ENCODE results near the gene ACTN3. TPM values are rescaled to one million over a fixed set of nuclear protein-coding genes. Genes with fewer than 3 reads are reported as not detected.
A peak's percentile ranks its signal among the peaks of the same experiment; 100 is the strongest.

ACTN3 gene
- total RNA-seq, 1 experiment from 2014 or later: not detected

DNA sequence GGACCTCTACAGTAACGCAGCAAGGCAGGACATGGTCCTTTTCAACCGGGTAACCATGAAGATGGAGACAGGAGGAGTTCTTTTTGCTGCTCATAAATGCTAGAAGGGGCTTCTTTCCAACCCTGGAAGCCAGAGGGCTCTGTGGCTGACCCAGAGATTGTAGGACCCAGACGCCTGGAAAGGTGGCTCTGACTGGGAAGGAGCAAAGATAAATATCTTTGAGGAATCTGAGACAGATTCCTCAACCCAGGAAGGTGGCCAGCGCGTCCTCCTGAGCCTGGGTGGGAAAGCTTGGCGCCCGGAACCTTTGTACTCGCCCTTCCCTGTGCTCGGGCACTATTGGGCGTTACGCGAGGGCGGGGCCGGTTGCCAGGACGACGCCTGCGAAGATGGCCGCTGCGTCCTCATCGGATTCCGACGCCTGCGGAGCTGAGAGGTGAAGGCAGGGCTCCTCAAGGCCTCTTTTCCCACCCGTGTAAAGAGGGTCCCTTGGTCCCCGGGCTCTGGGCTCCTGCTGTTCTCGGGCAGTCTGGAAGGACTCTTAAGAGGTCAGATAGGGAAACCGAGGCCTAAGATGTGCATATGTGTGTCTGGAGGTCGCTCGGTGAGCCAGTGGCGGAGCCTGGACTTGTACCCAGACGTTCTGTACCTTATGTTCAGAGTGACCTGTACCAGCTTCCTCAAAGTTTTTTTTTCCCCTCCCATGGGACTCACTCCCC is 36.3 kb upstream of the ACTN3 start, which contains the start of gene BBS1:
TSS of gene BBS1 (plus strand) at position 365 of the 719 bp plus-strand sequence. CDS start at position 390, 25 bp downstream.
- H3K27me3 ChIP-seq (ENCODE audit: low read length): no peaks in the 10 kb centered on the region
- BruUV-seq (replicated peaks): TSS peak; percentile 42
- H3K9me3 ChIP-seq (ENCODE audit: low read length): no peaks in the 10 kb centered on the region
- peak within 1 kb of the TSS; percentile 88 for H3K4me3 ChIP-seq (ENCODE audit: low read length)
- no peak within 1 kb of the TSS for H3K27ac ChIP-seq (ENCODE audit: low read length)
- H4K20me1 ChIP-seq (ENCODE audit: low read length): no peaks in the 10 kb centered on the region
- H3K9me2 ChIP-seq (replicated peaks; ENCODE audit: low read length): no peaks in the 10 kb centered on the region
- ChIA-PET CTCF (interaction anchor here (1.0 kb wide), 1 partner anchor 30 kb away, joined by 3 read pairs; the partner anchor contains the start of gene DPP3), POLR2A (ENCODE audit: unreplicated experiment) (interaction anchor here (0.6 kb wide), 1 partner anchor 99 kb away, joined by 6 read pairs; no protein-coding TSS in a partner anchor)
- peaks cover 12% of the 10 kb centered on the region for H3K79me2 ChIP-seq (ENCODE audit: low read length)
- peak; percentile 99 for ATAC-seq
- TF ChIP-seq EZH2 (IDR thresholded peaks at IDR 0.05; ENCODE audit: low read length, unreplicated experiment) (no peak), EZH2phosphoT487 (IDR thresholded peaks at IDR 0.05; ENCODE audit: borderline replicate concordance, low read length) (no peak)
- TF ChIP-seq, protein P1, sequence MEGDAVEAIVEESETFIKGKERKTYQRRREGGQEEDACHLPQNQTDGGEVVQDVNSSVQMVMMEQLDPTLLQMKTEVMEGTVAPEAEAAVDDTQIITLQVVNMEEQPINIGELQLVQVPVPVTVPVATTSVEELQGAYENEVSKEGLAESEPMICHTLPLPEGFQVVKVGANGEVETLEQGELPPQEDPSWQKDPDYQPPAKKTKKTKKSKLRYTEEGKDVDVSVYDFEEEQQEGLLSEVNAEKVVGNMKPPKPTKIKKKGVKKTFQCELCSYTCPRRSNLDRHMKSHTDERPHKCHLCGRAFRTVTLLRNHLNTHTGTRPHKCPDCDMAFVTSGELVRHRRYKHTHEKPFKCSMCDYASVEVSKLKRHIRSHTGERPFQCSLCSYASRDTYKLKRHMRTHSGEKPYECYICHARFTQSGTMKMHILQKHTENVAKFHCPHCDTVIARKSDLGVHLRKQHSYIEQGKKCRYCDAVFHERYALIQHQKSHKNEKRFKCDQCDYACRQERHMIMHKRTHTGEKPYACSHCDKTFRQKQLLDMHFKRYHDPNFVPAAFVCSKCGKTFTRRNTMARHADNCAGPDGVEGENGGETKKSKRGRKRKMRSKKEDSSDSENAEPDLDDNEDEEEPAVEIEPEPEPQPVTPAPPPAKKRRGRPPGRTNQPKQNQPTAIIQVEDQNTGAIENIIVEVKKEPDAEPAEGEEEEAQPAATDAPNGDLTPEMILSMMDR (conservative IDR thresholded peaks at IDR 0.05; ENCODE audit: low read depth, low read length): no peak
- H3K4me1 ChIP-seq (ENCODE audit: insufficient read depth, low read length): peaks cover 10% of the 10 kb centered on the region
- peak within 1 kb of the TSS; percentile 85 for H3K4me2 ChIP-seq (ENCODE audit: low read length)
- H3K9ac ChIP-seq (ENCODE audit: low read length): peak within 1 kb of the TSS; percentile 75
- peak; percentile 86 for DNase-seq
- H3F3A ChIP-seq (ENCODE audit: low read length, unreplicated experiment): no peaks in the 10 kb centered on the region
- peak within 1 kb of the TSS; percentile 86 for H2AFZ ChIP-seq (ENCODE audit: low read length)
- peaks cover 3% of the 10 kb centered on the region; the same call in 1 of the 2 replicates for H3K36me3 ChIP-seq (ENCODE audit: low read depth, low read length)
- intact Hi-C loops (cut with micrococcal nuclease): no loop called here

DNA sequence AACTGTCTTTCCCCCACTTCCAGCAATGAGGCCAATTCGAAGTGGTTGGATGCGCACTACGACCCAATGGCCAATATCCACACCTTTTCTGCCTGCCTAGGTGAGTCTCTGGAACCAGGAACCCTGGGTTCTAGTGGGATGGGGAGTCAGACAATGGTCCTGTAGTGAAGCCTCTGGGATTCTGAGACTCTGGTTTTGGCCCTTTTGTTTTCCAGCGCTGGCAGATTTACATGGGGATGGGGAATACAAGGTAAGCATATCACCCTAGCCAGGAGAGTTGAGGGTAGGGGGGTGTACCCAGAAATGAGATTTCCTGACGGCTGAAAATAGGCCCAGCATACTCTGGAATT is 35.7 kb upstream of the ACTN3 start:
- TSS peak; percentile 85 for BruUV-seq (replicated peaks)

More for the DNA sequence above, 35.7 kb upstream of the ACTN3 start:
- ATAC-seq (peak; percentile 33), DNase-seq (no peak)
- POLR2A ChIA-PET (ENCODE audit: unreplicated experiment): no interaction called here
- no peaks in the 10 kb centered on the region for H3K9me2 ChIP-seq (replicated peaks; ENCODE audit: low read length)
- H3K27ac ChIP-seq (ENCODE audit: low read length): no peak overlapping the region
- peak overlapping the region; percentile 85 for H3K4me2 ChIP-seq (ENCODE audit: low read length)
- H3K27me3 ChIP-seq (ENCODE audit: low read length): no peaks in the 10 kb centered on the region
- peaks cover 10% of the 10 kb centered on the region for H3K4me1 ChIP-seq (ENCODE audit: insufficient read depth, low read length)
- H3F3A ChIP-seq (ENCODE audit: low read length, unreplicated experiment): no peaks in the 10 kb centered on the region
- H3K9me3 ChIP-seq (ENCODE audit: low read length): no peaks in the 10 kb centered on the region
- CTCF ChIA-PET: interaction anchor here (1.0 kb wide), 1 partner anchor 31 kb away, joined by 3 read pairs; the partner anchor contains the start of gene DPP3
- peak overlapping the region; percentile 75 for H3K9ac ChIP-seq (ENCODE audit: low read length)
- intact Hi-C loops (cut with micrococcal nuclease): no loop called here
- peak overlapping the region; percentile 86 for H2AFZ ChIP-seq (ENCODE audit: low read length)
- H3K4me3 ChIP-seq (ENCODE audit: low read length): peak overlapping the region; percentile 88
- TF ChIP-seq EZH2phosphoT487 (IDR thresholded peaks at IDR 0.05; ENCODE audit: borderline replicate concordance, low read length): no peak
- TF ChIP-seq, protein P1 (conservative IDR thresholded peaks at IDR 0.05; ENCODE audit: low read depth, low read length): no peak
- TF ChIP-seq EZH2 (IDR thresholded peaks at IDR 0.05; ENCODE audit: low read length, unreplicated experiment): no peak
- H3K79me2 ChIP-seq (ENCODE audit: low read length): peaks cover 12% of the 10 kb centered on the region
- H4K20me1 ChIP-seq (ENCODE audit: low read length): no peaks in the 10 kb centered on the region
- no peaks in the 10 kb centered on the region; the same call in 1 of the 2 replicates for H3K36me3 ChIP-seq (ENCODE audit: low read depth, low read length)

Measured in PC-3 (cell line).